Transverse colon (tissue), 4 donors: ENCODE data around the gene ZNF423.

Source experiments
- EP300 ChIP-seq: sonication (generic); formaldehyde crosslinking; IDR thresholded peaks from one replicate; pipeline ENCODE4 v1.6.1; 2017; ENCODE audit warnings: antibody characterized with exemption, low read depth
- POLR2AphosphoS5 ChIP-seq, 3 donors: sonication (generic); formaldehyde crosslinking; IDR thresholded peaks; one replicate each; pipeline ENCODE4 v1.6.1; 2016; ENCODE audit warnings: antibody characterized with exemption in 3 of 3
- TF ChIP-seq, protein P1 (sequence below), 5 experiments: fragments of 200-600 bp in 3 of 5; fragments of 450-650 bp in 2 of 5; sonication (generic) in 3 of 5; IDR thresholded peaks; 1 replicate in 2 of 5; 2 replicates in 3 of 5; pipeline ENCODE4 v1.5.1; 2016 to 2017; ENCODE audit warnings: antibody characterized with exemption in 5 of 5, inconsistent platforms in 3 of 5, mild to moderate bottlenecking in 2 of 5, moderate library complexity in 1 of 5

DNA sequence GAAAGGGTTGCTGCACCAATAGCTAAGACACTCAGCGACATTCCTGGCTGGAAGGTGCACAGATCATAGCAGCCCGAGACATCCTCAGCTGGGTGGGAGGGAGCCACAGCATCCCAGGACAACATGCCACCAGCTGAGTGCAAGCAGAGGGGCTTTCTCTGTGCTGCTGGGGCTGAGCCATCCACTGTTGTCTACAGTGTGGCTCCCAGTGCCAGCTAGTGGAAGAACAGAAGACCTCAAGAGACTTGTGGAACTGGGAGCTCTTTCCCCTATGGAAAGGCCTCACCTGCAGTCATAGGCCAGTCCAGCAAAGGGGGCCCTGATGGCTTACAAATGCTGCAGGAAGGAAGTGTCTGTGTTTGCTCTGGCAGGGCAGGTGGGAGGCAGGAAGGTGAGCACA, 351.3 kb downstream of the ZNF423 start:
- no peak for TF ChIP-seq EP300
- TF ChIP-seq POLR2AphosphoS5 (IDR thresholded peaks at IDR 0.05): no peak
- TF ChIP-seq, protein P1, sequence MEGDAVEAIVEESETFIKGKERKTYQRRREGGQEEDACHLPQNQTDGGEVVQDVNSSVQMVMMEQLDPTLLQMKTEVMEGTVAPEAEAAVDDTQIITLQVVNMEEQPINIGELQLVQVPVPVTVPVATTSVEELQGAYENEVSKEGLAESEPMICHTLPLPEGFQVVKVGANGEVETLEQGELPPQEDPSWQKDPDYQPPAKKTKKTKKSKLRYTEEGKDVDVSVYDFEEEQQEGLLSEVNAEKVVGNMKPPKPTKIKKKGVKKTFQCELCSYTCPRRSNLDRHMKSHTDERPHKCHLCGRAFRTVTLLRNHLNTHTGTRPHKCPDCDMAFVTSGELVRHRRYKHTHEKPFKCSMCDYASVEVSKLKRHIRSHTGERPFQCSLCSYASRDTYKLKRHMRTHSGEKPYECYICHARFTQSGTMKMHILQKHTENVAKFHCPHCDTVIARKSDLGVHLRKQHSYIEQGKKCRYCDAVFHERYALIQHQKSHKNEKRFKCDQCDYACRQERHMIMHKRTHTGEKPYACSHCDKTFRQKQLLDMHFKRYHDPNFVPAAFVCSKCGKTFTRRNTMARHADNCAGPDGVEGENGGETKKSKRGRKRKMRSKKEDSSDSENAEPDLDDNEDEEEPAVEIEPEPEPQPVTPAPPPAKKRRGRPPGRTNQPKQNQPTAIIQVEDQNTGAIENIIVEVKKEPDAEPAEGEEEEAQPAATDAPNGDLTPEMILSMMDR (IDR thresholded peaks at IDR 0.05): no peak
